MM.1S (cell line): ENCODE measurements around the gene ARMC9.

ENCODE experiments used
- CTCF ChIP-seq: fragments of 300-600 bp; sonication (generic); IDR thresholded peaks from 2 replicates; pipeline ENCODE4 v1.5.1; 2016; ENCODE audit warnings: antibody characterized with exemption, low read length, mixed read lengths
- EZH2 ChIP-seq: fragments of 300-600 bp; sonication (generic); optimal IDR thresholded peaks from 2 replicates; pipeline ENCODE3; 2017; ENCODE audit warnings: low read depth, mild to moderate bottlenecking, antibody characterized with exemption, low read length, mixed read lengths
- EZH2phosphoT487 ChIP-seq: fragments of 300-600 bp; sonication (generic); IDR thresholded peaks from 2 replicates; pipeline ENCODE4 v1.6.1; 2018; ENCODE audit warnings: antibody characterized with exemption, low read length

GRCh38 chr2:231170055-231170454 lies 28.4 kb upstream of the ARMC9 start:
- TF ChIP-seq CTCF (no peak), EZH2phosphoT487 (no peak), EZH2 (no peak)
